Myocyte (in vitro differentiated cells): ENCODE results near the gene TRIM4. TPM values are rescaled to one million over a fixed set of nuclear protein-coding genes. Genes with fewer than 3 reads are reported as not detected.

Source experiments
- DNase-seq: peaks from one replicate; pipeline ENCODE4 v3.0.0-alpha.2; 2012; ENCODE audit warnings: low read depth
- total RNA-seq: library from RNA; depleted of rRNA; stranded (reverse); fragments of >200 nt; gene quantifications from 2 replicates; pipeline ENCODE4 v1.2.3, GENCODE V29; 2014

The TRIM4 gene
- total RNA-seq, 1 donor from 2014 or later = 20.2 TPM

- DNase-seq = no peak
Measured at GRCh38 chr7:99844328-99844727, 75.0 kb downstream of the TRIM4 start.

- peak; percentile 24 for DNase-seq
Measured at GRCh38 chr7:99843808-99844207, 75.5 kb downstream of the TRIM4 start.

GRCh38 chr7:99842926-99843325, 76.4 kb downstream of the TRIM4 start:
- no peak for DNase-seq

Other genes starting within 250 kb of the TRIM4 start
- gene CYP3A5, start 239.5 kb downstream of the TRIM4 start, total RNA-seq = not detected in 2 replicates
- gene CYP3A7, start 184.3 kb downstream of the TRIM4 start, total RNA-seq = 0.29 and 0.47 TPM in 2 replicates
- 0.11 TPM in 1 of 2 replicates, not detected in the other for gene CYP3A4, start 135.3 kb downstream of the TRIM4 start, total RNA-seq
- not detected in 2 replicates for gene CYP3A43, start 91.5 kb downstream of the TRIM4 start, total RNA-seq
- gene OR2AE1, start 42.5 kb downstream of the TRIM4 start, total RNA-seq = not detected in 2 replicates
- not detected in 2 replicates for gene GJC3, start 10.1 kb upstream of the TRIM4 start, total RNA-seq
- gene AZGP1, start 56.5 kb upstream of the TRIM4 start, total RNA-seq = not detected in 2 replicates
- 27.5 and 34.2 TPM in 2 replicates for gene ZKSCAN1, start 96.1 kb upstream of the TRIM4 start, total RNA-seq
- gene ZSCAN21, start 130.2 kb upstream of the TRIM4 start, total RNA-seq = 25.2 and 27.2 TPM in 2 replicates
- gene ZNF3, start 162.2 kb upstream of the TRIM4 start, total RNA-seq = 40.7 and 61.3 TPM in 2 replicates
- gene COPS6, start 169.4 kb upstream of the TRIM4 start, total RNA-seq = 52.9 and 56.0 TPM in 2 replicates
- gene MCM7, start 181.9 kb upstream of the TRIM4 start, total RNA-seq = 23.2 and 31.1 TPM in 2 replicates
- 38.5 and 51.7 TPM in 2 replicates for gene AP4M1, start 182.1 kb upstream of the TRIM4 start, total RNA-seq
- 58.8 and 76.8 TPM in 2 replicates for gene TAF6, start 199.8 kb upstream of the TRIM4 start, total RNA-seq
- 14.0 and 19.7 TPM in 2 replicates for gene CNPY4, start 200.1 kb upstream of the TRIM4 start, total RNA-seq
- gene MBLAC1, start 207.4 kb upstream of the TRIM4 start, total RNA-seq = 3.5 and 4.5 TPM in 2 replicates
- 117 and 139 TPM in 2 replicates for gene LAMTOR4, start 229.4 kb upstream of the TRIM4 start, total RNA-seq
- gene TRAPPC14, start 239.2 kb upstream of the TRIM4 start, total RNA-seq = 11.2 and 12.7 TPM in 2 replicates
- gene GAL3ST4, start 249.1 kb upstream of the TRIM4 start, total RNA-seq = 4.4 and 4.8 TPM in 2 replicates